GM06990 (cell line): Measurements from ENCODE around the gene GNA12.

Experiments used
- DNase-seq: peaks from one replicate; pipeline ENCODE4 v3.0.0-alpha.2; 2011; ENCODE audit not compliant: insufficient read length; ENCODE audit errors: extremely low read depth
- H3K27me3 ChIP-seq: replicated peaks from 2 replicates; pipeline ENCODE4 v1.6.0; 2011; ENCODE audit warnings: low read length; ENCODE audit not compliant: control insufficient read depth, insufficient read depth
- H3K36me3 ChIP-seq: 2 replicates; pipeline ENCODE4 v1.5.1; 2011; ENCODE audit warnings: low read length; ENCODE audit not compliant: control insufficient read depth, insufficient read depth
- H3K4me3 ChIP-seq: replicated peaks from 2 replicates; pipeline ENCODE4 v1.5.1; 2011; ENCODE audit warnings: low read depth, mild to moderate bottlenecking, control low read depth, low read length
- CTCF ChIP-seq: IDR thresholded peaks from 2 replicates; pipeline ENCODE4 v1.5.1; 2011; ENCODE audit warnings: low read length, control low read depth, mild to moderate bottlenecking, inconsistent platforms; ENCODE audit not compliant: insufficient read depth, poor library complexity, severe bottlenecking

The GNA12 gene

GRCh38 chr7:2825559-2826227, 18.4 kb downstream of the GNA12 start:
- TF ChIP-seq CTCF, result no peak
- Histone ChIP-seq H3K36me3 (0 out of 2 replicates have a peak, but pooled peaks cover 1% of the 10 kb centered on the region), H3K27me3 (no peaks in the 10 kb centered on the region), H3K4me3 (no peak overlapping the region)
- no peak for DNase-seq

- peak; percentile 59 for DNase-seq
Observed at GRCh38 chr7:2824678-2825461, 19.2 kb downstream of the GNA12 start.

GRCh38 chr7:2824026-2824677, 20.0 kb downstream of the GNA12 start:
- Histone ChIP-seq H3K36me3 (0 out of 2 replicates have a peak, but pooled peaks cover 1% of the 10 kb centered on the region), H3K27me3 (no peaks in the 10 kb centered on the region), H3K4me3 (no peak overlapping the region)
- no peak for TF ChIP-seq CTCF
- DNase-seq, result no peak

More at GRCh38 chr7:2824678-2825461, 19.2 kb downstream of the GNA12 start:
- no peak overlapping the region for H3K4me3 ChIP-seq
- no peak for TF ChIP-seq CTCF
- H3K36me3 ChIP-seq, result 0 out of 2 replicates have a peak, but pooled peaks cover 1% of the 10 kb centered on the region
- no peaks in the 10 kb centered on the region for H3K27me3 ChIP-seq

GRCh38 chr7:2823130-2823529, 21.0 kb downstream of the GNA12 start:
- Histone ChIP-seq H3K4me3 (no peak overlapping the region), H3K36me3 (0 out of 2 replicates have a peak, but pooled peaks cover 1% of the 10 kb centered on the region), H3K27me3 (no peaks in the 10 kb centered on the region)
- DNase-seq, result no peak
- no peak for TF ChIP-seq CTCF

- no peaks in the 10 kb centered on the region for H3K36me3 ChIP-seq
- DNase-seq, result peak; percentile 48
- H3K27me3 ChIP-seq, result no peaks in the 10 kb centered on the region
- H3K4me3 ChIP-seq, result no peak overlapping the region
- no peak for TF ChIP-seq CTCF
Observed at GRCh38 chr7:2821842-2822507, 22.1 kb downstream of the GNA12 start.
